K562 (cell line): ENCODE measurements around the gene RELCH. TPM values are rescaled to one million over a fixed set of nuclear protein-coding genes. Genes with fewer than 3 reads are reported as not detected.

Experiments used
- ATAC-seq: fragments of 200-7000 bp; cut with Tn5 transposase; 3 replicates; pipeline ENCODE4 v1.9.1; 2020; ENCODE audit warnings: moderate library complexity
- BruUV-seq: library from RNA; stranded (reverse); fragments of 400-500 nt; replicated peaks from 2 replicates; lab custom pipeline; 2021; lab: Mats Ljungman, UMichigan
- CTCF ChIA-PET: fragments of 300-600 bp; formaldehyde crosslinking; extraction: SDS; loops from one replicate; lab custom pipeline; 2021; ENCODE audit warnings: low intra/inter-chr PET ratio; lab: Yijun Ruan, JAX
- POLR2A ChIA-PET: fragments of 300-600, 350-650 bp; sonication (Branson Sonifier 250); formaldehyde crosslinking; extraction: SDS; loops from one replicate; lab custom pipeline; 2021; ENCODE audit warnings: antibody characterized with exemption, inconsistent platforms; lab: Yijun Ruan, JAX
- DNase-seq, 4 experiments: peaks; one replicate each; pipeline versions ENCODE4 v3.0.0 to v3.0.0-alpha.2; 2011 to 2018; ENCODE audit warnings: low spot score in 3 of 4, mixed read lengths in 3 of 4; ENCODE audit errors: extremely low read depth in 1 of 4
- FAIRE-seq: peaks from 2 replicates; lab custom pipeline; 2011; peaks lifted over from hg19 to GRCh38; lab: Jason Lieb, UNC
- H2AFZ ChIP-seq: 2 replicates; pipeline ENCODE4 v1.6.0; 2011; ENCODE audit warnings: low read depth, low read length, control low read depth, inconsistent platforms
- H3K27ac ChIP-seq: fragments of 200-600 bp; 3 replicates; pipeline ENCODE4 v1.8.0; 2011; ENCODE audit warnings: low read depth, mild to moderate bottlenecking, control low read depth, inconsistent platforms, low read length, moderate library complexity, mixed read lengths; ENCODE audit errors: extremely low read depth
- H3K27me3 ChIP-seq, 2 experiments: fragments of 300-600 bp in 1 of 2; 2 replicates in 1 of 2; 3 replicates in 1 of 2; pipeline versions ENCODE4 v1.6.0 to v1.8.0; 2011; ENCODE audit warnings: inconsistent platforms in 2 of 2, low read length in 2 of 2, mild to moderate bottlenecking in 1 of 2, mixed read lengths in 1 of 2, moderate library complexity in 1 of 2; ENCODE audit not compliant: control insufficient read depth in 2 of 2, insufficient read depth in 2 of 2
- H3K36me3 ChIP-seq: fragments of 300-600 bp; 3 replicates; pipeline ENCODE4 v1.8.0; 2011; ENCODE audit warnings: mild to moderate bottlenecking, low read length, inconsistent platforms; ENCODE audit not compliant: control insufficient read depth, insufficient read depth
- H3K4me1 ChIP-seq, 2 experiments: fragments of 200-600 bp in 1 of 2; replicated peaks in 1 of 2; 2 replicates in 1 of 2; 3 replicates in 1 of 2; pipeline versions ENCODE4 v1.5.1 to v1.8.0; 2011; ENCODE audit warnings: inconsistent platforms in 2 of 2, low read length in 2 of 2, mild to moderate bottlenecking in 1 of 2, mixed read lengths in 1 of 2, moderate library complexity in 1 of 2; ENCODE audit not compliant: control insufficient read depth in 2 of 2, insufficient read depth in 2 of 2
- H3K4me2 ChIP-seq: 2 replicates; pipeline ENCODE4 v1.6.1; 2011; ENCODE audit warnings: low read length, control low read depth, inconsistent platforms, mixed read lengths; ENCODE audit not compliant: insufficient read depth
- H3K4me3 ChIP-seq: fragments of 200-600 bp; sonication (generic), shearing (Covaris generic); 2 replicates; pipeline ENCODE4 v1.5.1; 2016; ENCODE audit warnings: control low read depth, inconsistent platforms
- H3K79me2 ChIP-seq: fragments of 200-600 bp; 3 replicates; pipeline ENCODE4 v1.8.0; 2011; ENCODE audit warnings: low read length, inconsistent platforms; ENCODE audit not compliant: control insufficient read depth, insufficient read depth
- H3K9ac ChIP-seq, 2 experiments: 2 replicates each; pipeline versions ENCODE4 v1.6.0 to v1.6.1; 2011; ENCODE audit warnings: low read depth in 2 of 2, low read length in 2 of 2, control low read depth in 1 of 2, inconsistent platforms in 1 of 2, mild to moderate bottlenecking in 1 of 2, mixed read lengths in 1 of 2; ENCODE audit not compliant: insufficient read depth in 1 of 2
- H3K9me1 ChIP-seq: one replicate; pipeline ENCODE4 v1.6.0; 2011; ENCODE audit warnings: inconsistent platforms, mild to moderate bottlenecking, low read length, moderate library complexity; ENCODE audit not compliant: control insufficient read depth, insufficient read depth
- H3K9me3 ChIP-seq: replicated peaks from 2 replicates; pipeline ENCODE4 v1.5.1; 2011; ENCODE audit warnings: low read depth, low read length, inconsistent platforms; ENCODE audit not compliant: control insufficient read depth, insufficient read depth
- H4K20me1 ChIP-seq: replicated peaks from 2 replicates; pipeline ENCODE4 v1.6.1; 2011; ENCODE audit warnings: low read length, inconsistent platforms, mixed read lengths; ENCODE audit not compliant: control insufficient read depth, insufficient read depth
- HDGF ChIP-seq: fragments of 450-650 bp; IDR thresholded peaks from 2 replicates; pipeline ENCODE4 v1.6.1; 2016
- KLF13 ChIP-seq: fragments of 450-650 bp; IDR thresholded peaks from 2 replicates; pipeline ENCODE4 v1.6.1; 2016; ENCODE audit warnings: missing genetic modification characterization, low read depth, mild to moderate bottlenecking, missing compliant biosample characterization, moderate library complexity, borderline replicate concordance
- LCOR ChIP-seq: sonication (generic); formaldehyde crosslinking; IDR thresholded peaks from 2 replicates; pipeline ENCODE4 v1.8.0; 2022; ENCODE audit warnings: mild to moderate bottlenecking, missing genetic modification reagents
- NONO ChIP-seq, 2 experiments: fragments of 200-400 bp in 1 of 2; fragments of 450-650 bp in 1 of 2; formaldehyde crosslinking in 1 of 2; IDR thresholded peaks; 2 replicates each; pipeline ENCODE4 v1.6.1; 2017; ENCODE audit warnings: low read depth in 2 of 2, mild to moderate bottlenecking in 2 of 2, moderate library complexity in 2 of 2, low read length in 1 of 2
- SREBF1 ChIP-seq: fragments of 150-350 bp; IDR thresholded peaks from 2 replicates; pipeline ENCODE4 v1.6.1; 2014; ENCODE audit warnings: antibody characterized with exemption, low read depth, low read length, borderline replicate concordance
- ZNF764 ChIP-seq: fragments of 250-450 bp; sonication (Bioruptor Pico); IDR thresholded peaks from 2 replicates; pipeline ENCODE4 v1.4.0; 2020; ENCODE audit warnings: low read depth, mild to moderate bottlenecking, moderate library complexity
- WGBS: fragments of 100-300 bp; shearing (Covaris generic); methylation state at CpG from one replicate; pipeline ENCODE4 v1.1.6; 2016; ENCODE audit warnings: low coverage, mixed read lengths; ENCODE audit not compliant: insufficient coverage; ENCODE audit errors: missing lambda C conversion rate; 5-methylcytosine and 5-hydroxymethylcytosine counted together
- in situ Hi-C: fragments of 300-500 bp; cut with MboI; formaldehyde crosslinking; loops from 4 replicates; pipeline ENCODE4 v1.15.0; 2018; ENCODE audit warnings: inconsistent platforms, mixed read lengths
- intact Hi-C: fragments of 100-400 bp; cut with micrococcal nuclease; formaldehyde crosslinking; loops from 2 replicates; pipeline ENCODE4 v1.14.2; 2022
- polyA plus RNA-seq, 8 experiments: library from polyadenylated mRNA; depleted of rRNA in 4 of 8; stranded (reverse) in 5 of 8; unstranded in 3 of 8; fragments of >200 nt; fragmentation: Nextera tagmentation in 2 of 8; fragmentation: Illumina TruSeq in 1 of 8; extraction: Ambion mirVana in 2 of 8; extraction: Trizol in 1 of 8; gene quantifications; 2 replicates each; pipeline versions ENCODE4 v1.2.1 to v1.2.3, GENCODE V29; 2011 to 2014; ENCODE audit warnings: inconsistent platforms in 1 of 8, missing spikeins in 1 of 8
- total RNA-seq, 7 experiments: library from RNA; depleted of rRNA in 6 of 7; stranded (reverse); fragments of >200 nt in 6 of 7; fragmentation: Illumina TruSeq in 2 of 7; extraction: Trizol in 2 of 7; gene quantifications; 2 replicates each; pipeline versions ENCODE4 v1.2.1 to v1.2.3, GENCODE V29; 2011 to 2021; ENCODE audit warnings: low replicate concordance in 1 of 7
- TF ChIP-seq, protein P1 (sequence below), 2 experiments: IDR thresholded peaks; 2 replicates each; pipeline ENCODE4 v1.6.1; 2011; ENCODE audit warnings: borderline replicate concordance in 1 of 2, control low read depth in 1 of 2, low read depth in 1 of 2, low read length in 1 of 2, mild to moderate bottlenecking in 1 of 2, mixed read lengths in 1 of 2, moderate library complexity in 1 of 2; ENCODE audit not compliant: insufficient read depth in 1 of 2, insufficient read length in 1 of 2, poor library complexity in 1 of 2, severe bottlenecking in 1 of 2; ENCODE audit errors: extremely low read depth in 1 of 2
- TF ChIP-seq, protein P2 (sequence below), 3 experiments: IDR thresholded peaks in 2 of 3; conservative IDR thresholded peaks in 1 of 3; 2 replicates each; pipeline ENCODE4 v1.5.1; 2011 to 2012; ENCODE audit warnings: low read length in 3 of 3, mild to moderate bottlenecking in 3 of 3, control low read depth in 2 of 3, improper control_type of control experiment in 1 of 3, inconsistent platforms in 1 of 3, low read depth in 1 of 3, mixed read lengths in 1 of 3, moderate library complexity in 1 of 3; ENCODE audit not compliant: insufficient read depth in 2 of 3
- TF ChIP-seq, protein P3 (sequence below): fragments of 450-650 bp; conservative IDR thresholded peaks from 2 replicates; pipeline ENCODE4 v1.6.1; 2016; ENCODE audit warnings: missing genetic modification characterization, low read depth, mild to moderate bottlenecking, missing compliant biosample characterization, moderate library complexity

Gene RELCH
- total and polyA plus RNA-seq, 9 of the 15 experiments (the other 6 are each of a cell fraction or from before 2014, with no cell fraction given): 1.4 to 13.6 (median 7.6) TPM

DNA sequence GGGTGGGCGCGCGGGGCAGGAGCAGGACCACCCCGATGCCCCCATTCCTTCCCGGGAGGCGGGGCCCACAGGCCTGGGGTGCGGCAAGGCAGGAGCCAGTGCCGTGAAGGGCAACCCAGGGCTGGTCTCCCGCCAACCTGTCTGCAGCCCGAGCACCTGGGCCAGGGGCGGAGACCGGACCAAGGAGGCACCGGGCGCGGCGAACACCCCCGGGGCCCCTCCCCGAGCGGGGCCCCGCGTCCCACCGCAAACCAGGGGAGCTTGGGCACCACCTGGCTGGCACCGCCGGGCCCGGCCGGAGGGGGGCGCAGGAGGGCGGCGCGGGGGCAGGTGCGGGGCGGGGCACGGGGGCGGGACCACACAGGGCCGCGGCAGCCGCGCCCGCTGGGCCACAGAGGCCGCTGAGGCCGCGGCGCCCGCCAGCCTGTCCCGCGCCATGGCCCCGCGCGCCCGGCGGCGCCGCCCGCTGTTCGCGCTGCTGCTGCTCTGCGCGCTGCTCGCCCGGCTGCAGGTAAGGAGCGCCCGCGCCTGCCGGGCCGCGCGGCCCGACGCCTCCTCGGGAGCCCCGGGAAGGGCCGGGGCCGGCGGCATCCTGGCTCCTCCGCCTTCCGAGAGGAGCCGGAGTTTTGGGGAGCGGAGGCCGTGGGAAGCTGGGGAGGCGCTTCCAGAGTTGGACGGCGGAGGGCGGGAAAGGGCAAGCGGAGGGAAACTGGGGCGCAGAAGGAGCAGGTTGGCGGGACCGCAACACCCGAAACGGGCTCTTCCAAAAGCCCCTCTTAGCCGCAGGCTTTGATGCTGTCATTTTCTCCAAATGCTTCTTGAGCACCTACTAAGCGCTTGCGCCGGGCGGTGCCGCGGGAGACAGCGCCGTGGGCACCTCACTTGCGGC, 138.1 kb downstream of the RELCH start, which contains the start of gene TNFRSF11A:
Gene TNFRSF11A (plus strand): TSS at position 394 of the 889 bp plus-strand sequence. CDS start 43 bp downstream, at position 437.
- Histone ChIP-seq H3K4me3 (peak within 1 kb of the TSS; percentile 37), H3K27ac (no peak within 1 kb of the TSS), H3K4me1 (peaks cover 4 to 20% of the 10 kb centered on the region in 2 experiments; a peak in 3 of 5 replicates), H3K79me2 (no peaks in the 10 kb centered on the region), H3K9ac (peak within 1 kb of the TSS in 1 of 2 experiments; percentile 79; a peak in 2 of 4 replicates), H3K9me1 (no peaks in the 10 kb centered on the region), H3K27me3 (peaks cover 20 to 30% of the 10 kb centered on the region in 2 experiments), H3K4me2 (peak within 1 kb of the TSS; percentile 52), H3K9me3 (no peaks in the 10 kb centered on the region), H4K20me1 (no peaks in the 10 kb centered on the region; the same call in 1 of the 2 replicates), H2AFZ (peak within 1 kb of the TSS; percentile 72), H3K36me3 (no peaks in the 10 kb centered on the region)
- intact Hi-C loops: loop anchor here (10.0 kb wide), 1 partner anchor 140 kb away; the partner anchor contains the start of genes PIGN and RELCH
- WGBS: 3% methylated on average over 18 of the region's 99 CpGs
- in situ Hi-C loops: no loop called here
- ChIA-PET CTCF (interaction anchor here (1.1 kb wide), 1 partner anchor 259 kb away, joined by 5 read pairs; no protein-coding TSS in a partner anchor), POLR2A (no interaction called here)
- ATAC-seq: peak; percentile 95
- TF ChIP-seq, protein P1, sequence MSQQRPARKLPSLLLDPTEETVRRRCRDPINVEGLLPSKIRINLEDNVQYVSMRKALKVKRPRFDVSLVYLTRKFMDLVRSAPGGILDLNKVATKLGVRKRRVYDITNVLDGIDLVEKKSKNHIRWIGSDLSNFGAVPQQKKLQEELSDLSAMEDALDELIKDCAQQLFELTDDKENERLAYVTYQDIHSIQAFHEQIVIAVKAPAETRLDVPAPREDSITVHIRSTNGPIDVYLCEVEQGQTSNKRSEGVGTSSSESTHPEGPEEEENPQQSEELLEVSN (IDR thresholded peaks at IDR 0.05; ENCODE audit: borderline replicate concordance in 1 of 2, extremely low read depth in 1 of 2, insufficient read depth in 1 of 2, insufficient read length in 1 of 2, low read depth in 1 of 2, low read length in 1 of 2, poor library complexity in 1 of 2, severe bottlenecking in 1 of 2): peak in 1 of 2 experiments; percentile 28
- TF ChIP-seq, protein P2, sequence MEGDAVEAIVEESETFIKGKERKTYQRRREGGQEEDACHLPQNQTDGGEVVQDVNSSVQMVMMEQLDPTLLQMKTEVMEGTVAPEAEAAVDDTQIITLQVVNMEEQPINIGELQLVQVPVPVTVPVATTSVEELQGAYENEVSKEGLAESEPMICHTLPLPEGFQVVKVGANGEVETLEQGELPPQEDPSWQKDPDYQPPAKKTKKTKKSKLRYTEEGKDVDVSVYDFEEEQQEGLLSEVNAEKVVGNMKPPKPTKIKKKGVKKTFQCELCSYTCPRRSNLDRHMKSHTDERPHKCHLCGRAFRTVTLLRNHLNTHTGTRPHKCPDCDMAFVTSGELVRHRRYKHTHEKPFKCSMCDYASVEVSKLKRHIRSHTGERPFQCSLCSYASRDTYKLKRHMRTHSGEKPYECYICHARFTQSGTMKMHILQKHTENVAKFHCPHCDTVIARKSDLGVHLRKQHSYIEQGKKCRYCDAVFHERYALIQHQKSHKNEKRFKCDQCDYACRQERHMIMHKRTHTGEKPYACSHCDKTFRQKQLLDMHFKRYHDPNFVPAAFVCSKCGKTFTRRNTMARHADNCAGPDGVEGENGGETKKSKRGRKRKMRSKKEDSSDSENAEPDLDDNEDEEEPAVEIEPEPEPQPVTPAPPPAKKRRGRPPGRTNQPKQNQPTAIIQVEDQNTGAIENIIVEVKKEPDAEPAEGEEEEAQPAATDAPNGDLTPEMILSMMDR (IDR thresholded peaks at IDR 0.05 in 2 of 3, conservative IDR thresholded peaks at IDR 0.05 in 1 of 3; ENCODE audit: insufficient read depth in 2 of 3, low read depth in 1 of 3, low read length in 3 of 3): peak in 2 of 3 experiments; percentile 25 to 48; a peak in 2 of 6 replicates
- no peak for TF ChIP-seq HDGF
- TF ChIP-seq SREBF1: no peak
- TF ChIP-seq, protein P3, sequence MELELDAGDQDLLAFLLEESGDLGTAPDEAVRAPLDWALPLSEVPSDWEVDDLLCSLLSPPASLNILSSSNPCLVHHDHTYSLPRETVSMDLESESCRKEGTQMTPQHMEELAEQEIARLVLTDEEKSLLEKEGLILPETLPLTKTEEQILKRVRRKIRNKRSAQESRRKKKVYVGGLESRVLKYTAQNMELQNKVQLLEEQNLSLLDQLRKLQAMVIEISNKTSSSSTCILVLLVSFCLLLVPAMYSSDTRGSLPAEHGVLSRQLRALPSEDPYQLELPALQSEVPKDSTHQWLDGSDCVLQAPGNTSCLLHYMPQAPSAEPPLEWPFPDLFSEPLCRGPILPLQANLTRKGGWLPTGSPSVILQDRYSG (tag): no peak
- TF ChIP-seq ZNF764 (CRISPR knock-in tag): no peak
- no peak for TF ChIP-seq KLF13
- 0 out of 4 replicates have a peak, but pooled peaks of 1 of the 2 experiments have one; percentile 16 for TF ChIP-seq NONO (IDR thresholded peaks at IDR 0.05; ENCODE audit: low read depth in 2 of 2, low read length in 1 of 2)
- no peak for TF ChIP-seq LCOR (CRISPR knock-in tag)
- peak; percentile 46 to 83 (median 80) for DNase-seq
- FAIRE-seq: no peak
- BruUV-seq: no TSS peak
